ENCODE results near the gene WWP2. TPM values are rescaled to one million over a fixed set of nuclear protein-coding genes. Genes with fewer than 3 reads are reported as not detected.

Gene WWP2
- total RNA-seq, 1 donor from 2014 or later = 26.8 TPM

GRCh38 chr16:69773260-69773947 lies 11.3 kb downstream of the WWP2 start:
- Mint-ChIP-seq H3K36me3 (peaks cover 4% of the 10 kb centered on the region), H3K4me3 (no peak overlapping the region), H3K4me1 (peaks cover 20% of the 10 kb centered on the region), H3K27me3 (ENCODE audit: insufficient read depth, low read depth) (no peaks in the 10 kb centered on the region), H3K27ac (peak overlapping the region; percentile 78), H3K9me3 (no peaks in the 10 kb centered on the region)
- no peak overlapping the region for H3K9ac ChIP-seq
- no peak for TF ChIP-seq EZH2 (IDR thresholded peaks at IDR 0.05)
- TF ChIP-seq, protein P1, sequence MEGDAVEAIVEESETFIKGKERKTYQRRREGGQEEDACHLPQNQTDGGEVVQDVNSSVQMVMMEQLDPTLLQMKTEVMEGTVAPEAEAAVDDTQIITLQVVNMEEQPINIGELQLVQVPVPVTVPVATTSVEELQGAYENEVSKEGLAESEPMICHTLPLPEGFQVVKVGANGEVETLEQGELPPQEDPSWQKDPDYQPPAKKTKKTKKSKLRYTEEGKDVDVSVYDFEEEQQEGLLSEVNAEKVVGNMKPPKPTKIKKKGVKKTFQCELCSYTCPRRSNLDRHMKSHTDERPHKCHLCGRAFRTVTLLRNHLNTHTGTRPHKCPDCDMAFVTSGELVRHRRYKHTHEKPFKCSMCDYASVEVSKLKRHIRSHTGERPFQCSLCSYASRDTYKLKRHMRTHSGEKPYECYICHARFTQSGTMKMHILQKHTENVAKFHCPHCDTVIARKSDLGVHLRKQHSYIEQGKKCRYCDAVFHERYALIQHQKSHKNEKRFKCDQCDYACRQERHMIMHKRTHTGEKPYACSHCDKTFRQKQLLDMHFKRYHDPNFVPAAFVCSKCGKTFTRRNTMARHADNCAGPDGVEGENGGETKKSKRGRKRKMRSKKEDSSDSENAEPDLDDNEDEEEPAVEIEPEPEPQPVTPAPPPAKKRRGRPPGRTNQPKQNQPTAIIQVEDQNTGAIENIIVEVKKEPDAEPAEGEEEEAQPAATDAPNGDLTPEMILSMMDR (IDR thresholded peaks at IDR 0.05) = no peak
- TF ChIP-seq EZH2phosphoT487 (IDR thresholded peaks at IDR 0.05) = no peak
- H2AFZ ChIP-seq (replicated peaks) = no peak overlapping the region
- peaks cover 6% of the 10 kb centered on the region for H4K20me1 ChIP-seq (ENCODE audit: low read depth)
- H3K79me2 ChIP-seq (ENCODE audit: low read depth) = peaks cover 75% of the 10 kb centered on the region
- no peak for DNase-seq (ENCODE audit: low spot score)
- H3K36me3 ChIP-seq = no peaks in the 10 kb centered on the region
- no peaks in the 10 kb centered on the region for H3F3A ChIP-seq (ENCODE audit: low read depth)
- H3K4me3 ChIP-seq = no peak overlapping the region
- H3K27me3 ChIP-seq = no peaks in the 10 kb centered on the region
- H3K4me1 ChIP-seq = peaks cover 4% of the 10 kb centered on the region
- no peak overlapping the region for H3K4me2 ChIP-seq
- no peak overlapping the region for H3K27ac ChIP-seq
- H3K9me3 ChIP-seq (ENCODE audit: low read depth) = no peaks in the 10 kb centered on the region

GRCh38 chr16:69775563-69775962 lies 13.4 kb downstream of the WWP2 start:
- Histone ChIP-seq H3K4me3 (no peak overlapping the region), H3K36me3 (no peaks in the 10 kb centered on the region), H2AFZ (replicated peaks) (no peak overlapping the region), H3K9me3 (ENCODE audit: low read depth) (no peaks in the 10 kb centered on the region), H3K27ac (no peak overlapping the region), H4K20me1 (ENCODE audit: low read depth) (peaks cover 3% of the 10 kb centered on the region), H3F3A (ENCODE audit: low read depth) (no peaks in the 10 kb centered on the region), H3K9ac (no peak overlapping the region), H3K27me3 (no peaks in the 10 kb centered on the region), H3K4me1 (peaks cover 4% of the 10 kb centered on the region), H3K79me2 (ENCODE audit: low read depth) (peaks cover 57% of the 10 kb centered on the region), H3K4me2 (no peak overlapping the region)
- H3K9me3 Mint-ChIP-seq = no peaks in the 10 kb centered on the region
- TF ChIP-seq EZH2 (IDR thresholded peaks at IDR 0.05) (no peak), EZH2phosphoT487 (IDR thresholded peaks at IDR 0.05) (no peak)
- TF ChIP-seq, protein P1 (IDR thresholded peaks at IDR 0.05) = no peak
- H3K27ac Mint-ChIP-seq = no peak overlapping the region
- no peak overlapping the region for H3K4me3 Mint-ChIP-seq
- no peak for DNase-seq (ENCODE audit: low spot score)
- no peaks in the 10 kb centered on the region for H3K27me3 Mint-ChIP-seq (ENCODE audit: insufficient read depth, low read depth)
- H3K4me1 Mint-ChIP-seq = peaks cover 20% of the 10 kb centered on the region
- peaks cover 4% of the 10 kb centered on the region for H3K36me3 Mint-ChIP-seq

GRCh38 chr16:69779724-69780123 lies 17.6 kb downstream of the WWP2 start:
- TF ChIP-seq EZH2phosphoT487 (IDR thresholded peaks at IDR 0.05) = no peak
- TF ChIP-seq, protein P1 (IDR thresholded peaks at IDR 0.05) = no peak
- no peak for TF ChIP-seq EZH2 (IDR thresholded peaks at IDR 0.05)

More at GRCh38 chr16:69779724-69780123, 17.6 kb downstream of the WWP2 start:
- DNase-seq (ENCODE audit: low spot score) = no peak
- H3K4me2 ChIP-seq = no peak overlapping the region
- H3K4me1 ChIP-seq = no peaks in the 10 kb centered on the region
- no peaks in the 10 kb centered on the region for H3K36me3 ChIP-seq
- H3K27ac ChIP-seq = no peak overlapping the region
- H3K9ac ChIP-seq = no peak overlapping the region
- no peaks in the 10 kb centered on the region for H3K4me1 Mint-ChIP-seq
- H2AFZ ChIP-seq (replicated peaks) = no peak overlapping the region
- H3K79me2 ChIP-seq (ENCODE audit: low read depth) = peaks cover 29% of the 10 kb centered on the region
- H3K27ac Mint-ChIP-seq = no peak overlapping the region
- H3K36me3 Mint-ChIP-seq = peaks cover 4% of the 10 kb centered on the region
- H3K4me3 ChIP-seq = no peak overlapping the region
- H3K4me3 Mint-ChIP-seq = no peak overlapping the region
- H3K9me3 ChIP-seq (ENCODE audit: low read depth) = no peaks in the 10 kb centered on the region
- no peaks in the 10 kb centered on the region for H3F3A ChIP-seq (ENCODE audit: low read depth)
- no peaks in the 10 kb centered on the region for H4K20me1 ChIP-seq (ENCODE audit: low read depth)
- peaks cover 2% of the 10 kb centered on the region for H3K27me3 Mint-ChIP-seq (ENCODE audit: insufficient read depth, low read depth)
- no peaks in the 10 kb centered on the region for H3K9me3 Mint-ChIP-seq
- no peaks in the 10 kb centered on the region for H3K27me3 ChIP-seq
